ENCODE measurements around the gene SELENOM. TPM values are rescaled to one million over a fixed set of nuclear protein-coding genes. Genes with fewer than 3 reads are reported as not detected.

The SELENOM gene
- polyA plus RNA-seq, 1 donor from 2014 or later = 6.6 TPM

GRCh38 chr22:31148953-31149627 lies 41.7 kb upstream of the SELENOM start:
- H4K20me1 ChIP-seq (ENCODE audit: insufficient read depth) = no peaks in the 10 kb centered on the region
- no peaks in the 10 kb centered on the region for H3K9me2 ChIP-seq (ENCODE audit: insufficient read depth, low read length)
- H3K4me2 ChIP-seq (ENCODE audit: low read length) = no peak overlapping the region
- no peak overlapping the region for H3K27ac ChIP-seq (ENCODE audit: low read length)
- H3K9ac ChIP-seq (ENCODE audit: low read length) = no peak overlapping the region
- no peaks in the 10 kb centered on the region for H3K79me2 ChIP-seq (replicated peaks; ENCODE audit: insufficient read depth, low read length)
- no peaks in the 10 kb centered on the region for H3K9me3 ChIP-seq (ENCODE audit: low read length)
- TF ChIP-seq RAD21 (conservative IDR thresholded peaks at IDR 0.05) (peak; percentile 78), SMC3 (conservative IDR thresholded peaks at IDR 0.05; ENCODE audit: poor library complexity) (peak; percentile 64), MXI1 (conservative IDR thresholded peaks at IDR 0.05; ENCODE audit: poor library complexity, severe bottlenecking) (no peak), REST (IDR thresholded peaks at IDR 0.05; ENCODE audit: borderline replicate concordance) (no peak), EP300 (conservative IDR thresholded peaks at IDR 0.05; ENCODE audit: poor library complexity, severe bottlenecking) (no peak), EZH2 (IDR thresholded peaks at IDR 0.05; ENCODE audit: borderline replicate concordance, insufficient read depth, low read length, poor library complexity, severe bottlenecking) (no peak), TAF1 (IDR thresholded peaks at IDR 0.05; ENCODE audit: low read depth) (no peak), CTCF (IDR thresholded peaks at IDR 0.05; ENCODE audit: poor library complexity, severe bottlenecking) (peak; percentile 67)
- no peaks in the 10 kb centered on the region for H3K36me3 ChIP-seq (ENCODE audit: insufficient read depth, low read length)
- H3K4me3 ChIP-seq (ENCODE audit: low read length) = no peak overlapping the region
- H3F3A ChIP-seq (ENCODE audit: insufficient read depth, low read length, poor library complexity, severe bottlenecking) = no peaks in the 10 kb centered on the region
- H3K27me3 ChIP-seq (ENCODE audit: insufficient read depth, low read depth, low read length) = no peaks in the 10 kb centered on the region
- no peak overlapping the region for H2AFZ ChIP-seq (ENCODE audit: low read depth, low read length)

- no peaks in the 10 kb centered on the region for H3F3A ChIP-seq (ENCODE audit: insufficient read depth, low read length, poor library complexity, severe bottlenecking)
- no peaks in the 10 kb centered on the region for H3K9me2 ChIP-seq (ENCODE audit: insufficient read depth, low read length)
- TF ChIP-seq SMC3 (conservative IDR thresholded peaks at IDR 0.05; ENCODE audit: poor library complexity) = no peak
- TF ChIP-seq TAF1 (IDR thresholded peaks at IDR 0.05; ENCODE audit: low read depth) = no peak
- TF ChIP-seq POLR2AphosphoS5 (IDR thresholded peaks at IDR 0.05) = no peak
- TF ChIP-seq REST (IDR thresholded peaks at IDR 0.05; ENCODE audit: borderline replicate concordance) = no peak
- TF ChIP-seq EZH2 (IDR thresholded peaks at IDR 0.05; ENCODE audit: borderline replicate concordance, insufficient read depth, low read length, poor library complexity, severe bottlenecking) = no peak
- no peak overlapping the region for H3K4me3 ChIP-seq (ENCODE audit: low read length)
- no peak overlapping the region for H3K4me2 ChIP-seq (ENCODE audit: low read length)
- no peaks in the 10 kb centered on the region for H3K36me3 ChIP-seq (ENCODE audit: insufficient read depth, low read length)
- no peaks in the 10 kb centered on the region for H3K9me3 ChIP-seq (ENCODE audit: low read length)
- H3K27ac ChIP-seq (ENCODE audit: low read length) = no peak overlapping the region
- H3K79me2 ChIP-seq (replicated peaks; ENCODE audit: insufficient read depth, low read length) = no peaks in the 10 kb centered on the region
- H2AFZ ChIP-seq (ENCODE audit: low read depth, low read length) = no peak overlapping the region
- no peaks in the 10 kb centered on the region for H3K27me3 ChIP-seq (ENCODE audit: insufficient read depth, low read depth, low read length)
- no peak overlapping the region for H3K9ac ChIP-seq (ENCODE audit: low read length)
- H4K20me1 ChIP-seq (ENCODE audit: insufficient read depth) = no peaks in the 10 kb centered on the region
These were observed 41.1 kb upstream of the SELENOM start for GRCh38 chr22:31148488-31148887.

All from neural cell (in vitro differentiated cells).